Measurements from ENCODE around the gene NTRK1. TPM values are rescaled to one million over a fixed set of nuclear protein-coding genes. Genes with fewer than 3 reads are reported as not detected.

Gene NTRK1
- total RNA-seq, 4 donors from 2014 or later, result 0.23 TPM; not detected in 3

DNA sequence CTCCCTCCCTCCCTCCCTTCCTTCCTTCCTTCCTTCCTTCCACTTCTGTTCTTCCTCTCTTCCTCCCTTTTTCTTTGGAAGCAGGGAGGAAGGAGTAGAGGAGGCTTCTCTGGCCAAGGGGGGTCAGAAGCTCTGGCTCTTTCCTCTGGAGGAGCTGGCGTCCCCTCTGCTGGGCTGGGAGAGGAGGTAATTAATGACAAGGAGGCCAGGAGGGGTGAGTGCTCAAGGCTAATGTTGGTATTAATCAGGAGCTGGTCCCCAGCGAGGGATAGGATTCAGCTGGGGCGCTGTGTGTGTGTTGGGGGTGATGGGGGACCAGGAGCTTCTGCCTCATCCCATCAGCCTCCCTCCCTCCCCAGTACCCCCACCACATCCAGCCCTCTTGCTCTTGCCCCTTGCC, 26.7 kb downstream of the NTRK1 start:
- TF ChIP-seq, protein P1, sequence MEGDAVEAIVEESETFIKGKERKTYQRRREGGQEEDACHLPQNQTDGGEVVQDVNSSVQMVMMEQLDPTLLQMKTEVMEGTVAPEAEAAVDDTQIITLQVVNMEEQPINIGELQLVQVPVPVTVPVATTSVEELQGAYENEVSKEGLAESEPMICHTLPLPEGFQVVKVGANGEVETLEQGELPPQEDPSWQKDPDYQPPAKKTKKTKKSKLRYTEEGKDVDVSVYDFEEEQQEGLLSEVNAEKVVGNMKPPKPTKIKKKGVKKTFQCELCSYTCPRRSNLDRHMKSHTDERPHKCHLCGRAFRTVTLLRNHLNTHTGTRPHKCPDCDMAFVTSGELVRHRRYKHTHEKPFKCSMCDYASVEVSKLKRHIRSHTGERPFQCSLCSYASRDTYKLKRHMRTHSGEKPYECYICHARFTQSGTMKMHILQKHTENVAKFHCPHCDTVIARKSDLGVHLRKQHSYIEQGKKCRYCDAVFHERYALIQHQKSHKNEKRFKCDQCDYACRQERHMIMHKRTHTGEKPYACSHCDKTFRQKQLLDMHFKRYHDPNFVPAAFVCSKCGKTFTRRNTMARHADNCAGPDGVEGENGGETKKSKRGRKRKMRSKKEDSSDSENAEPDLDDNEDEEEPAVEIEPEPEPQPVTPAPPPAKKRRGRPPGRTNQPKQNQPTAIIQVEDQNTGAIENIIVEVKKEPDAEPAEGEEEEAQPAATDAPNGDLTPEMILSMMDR (IDR thresholded peaks at IDR 0.05), result no peak
- TF ChIP-seq POLR2A (IDR thresholded peaks at IDR 0.05), result no peak
- WGBS, 2 donors, result 36 to 45% methylated on average over 3 of the region's 3 CpGs
- DNase-seq (ENCODE audit: low spot score in 2 of 2), result no peak
- no peak overlapping the region for H3K4me3 ChIP-seq (ENCODE audit: low read depth, poor library complexity, severe bottlenecking)
- intact Hi-C loops (cut with DNase I; ENCODE audit: low total_unique reads), result no loop called here

DNA sequence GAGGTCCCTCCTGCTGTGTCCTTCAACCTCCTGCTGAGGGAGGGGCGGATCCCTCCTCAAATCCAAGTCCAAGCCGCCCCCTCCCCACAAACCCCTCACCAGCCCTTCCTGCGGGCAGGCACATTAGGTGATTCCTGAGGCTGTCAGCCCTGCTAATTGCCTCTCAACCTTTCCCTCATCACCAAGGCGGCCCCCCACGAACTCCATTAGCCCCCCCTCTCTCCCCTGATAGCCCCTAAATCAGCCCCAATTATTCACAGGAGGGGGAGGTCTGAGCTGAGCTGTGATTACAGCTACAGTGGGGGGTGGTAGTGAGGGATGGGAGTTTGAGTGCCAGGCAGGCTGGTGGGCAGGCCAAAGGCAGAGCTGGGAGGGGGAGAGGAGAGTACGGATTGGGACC, 27.1 kb downstream of the NTRK1 start:
- TF ChIP-seq, protein P1 (IDR thresholded peaks at IDR 0.05), result no peak
- no peak for TF ChIP-seq POLR2A (IDR thresholded peaks at IDR 0.05)
- DNase-seq (ENCODE audit: low spot score in 2 of 2), result no peak
- whole genome bisulfite sequencing, 2 donors, result 43% methylated on average over 6 of the region's 6 CpGs
- intact Hi-C loops (cut with DNase I; ENCODE audit: low total_unique reads), result no loop called here
- no peak overlapping the region for H3K4me3 ChIP-seq (ENCODE audit: low read depth, poor library complexity, severe bottlenecking)

DNA sequence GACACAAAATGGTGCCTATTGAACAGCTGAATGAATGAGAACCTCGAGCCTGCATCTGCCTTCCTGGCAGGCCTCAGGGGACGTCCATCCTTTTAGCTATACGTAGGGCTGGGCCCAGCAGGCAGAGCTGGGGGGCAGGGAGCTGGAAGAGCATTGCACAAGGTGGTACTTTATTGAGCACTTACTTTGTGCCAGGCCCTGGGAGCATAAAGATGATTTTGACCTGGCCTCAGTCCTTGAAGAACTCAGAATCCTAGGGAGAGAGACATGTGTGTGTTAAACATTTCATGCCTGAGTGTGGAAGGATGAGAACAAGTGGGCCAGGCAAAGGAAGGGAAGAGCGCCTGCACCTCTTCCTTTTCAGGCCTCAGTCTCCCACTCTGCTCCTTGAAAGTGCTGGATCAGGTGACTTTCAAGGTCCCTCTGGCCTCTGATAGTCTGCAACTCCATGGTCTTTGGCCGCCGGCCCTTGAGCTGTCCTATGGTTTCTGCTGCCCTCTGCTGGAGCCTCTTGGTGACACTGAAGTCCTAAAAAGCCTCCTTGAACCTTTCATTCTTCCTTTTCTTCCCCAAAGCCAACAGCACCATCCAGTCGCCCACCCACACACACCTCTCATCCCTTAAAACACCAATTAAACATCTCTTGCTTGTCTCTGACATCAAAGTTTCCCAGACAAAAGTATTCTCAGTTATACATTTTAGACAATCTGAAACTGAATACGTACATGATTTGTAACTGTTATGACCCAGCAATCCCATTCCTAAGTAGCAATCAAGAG, 29.3 kb downstream of the NTRK1 start:
- no peak overlapping the region for H3K4me3 ChIP-seq (ENCODE audit: low read depth, poor library complexity, severe bottlenecking)
- TF ChIP-seq POLR2A (IDR thresholded peaks at IDR 0.05), result no peak
- TF ChIP-seq, protein P1 (IDR thresholded peaks at IDR 0.05), result no peak
- DNase-seq (ENCODE audit: low spot score in 2 of 2), result peak; percentile 62 to 93
- intact Hi-C loops (cut with DNase I; ENCODE audit: low total_unique reads), result no loop called here
- WGBS, 2 donors, result 41 to 47% methylated on average over 8 of the region's 8 CpGs

DNA sequence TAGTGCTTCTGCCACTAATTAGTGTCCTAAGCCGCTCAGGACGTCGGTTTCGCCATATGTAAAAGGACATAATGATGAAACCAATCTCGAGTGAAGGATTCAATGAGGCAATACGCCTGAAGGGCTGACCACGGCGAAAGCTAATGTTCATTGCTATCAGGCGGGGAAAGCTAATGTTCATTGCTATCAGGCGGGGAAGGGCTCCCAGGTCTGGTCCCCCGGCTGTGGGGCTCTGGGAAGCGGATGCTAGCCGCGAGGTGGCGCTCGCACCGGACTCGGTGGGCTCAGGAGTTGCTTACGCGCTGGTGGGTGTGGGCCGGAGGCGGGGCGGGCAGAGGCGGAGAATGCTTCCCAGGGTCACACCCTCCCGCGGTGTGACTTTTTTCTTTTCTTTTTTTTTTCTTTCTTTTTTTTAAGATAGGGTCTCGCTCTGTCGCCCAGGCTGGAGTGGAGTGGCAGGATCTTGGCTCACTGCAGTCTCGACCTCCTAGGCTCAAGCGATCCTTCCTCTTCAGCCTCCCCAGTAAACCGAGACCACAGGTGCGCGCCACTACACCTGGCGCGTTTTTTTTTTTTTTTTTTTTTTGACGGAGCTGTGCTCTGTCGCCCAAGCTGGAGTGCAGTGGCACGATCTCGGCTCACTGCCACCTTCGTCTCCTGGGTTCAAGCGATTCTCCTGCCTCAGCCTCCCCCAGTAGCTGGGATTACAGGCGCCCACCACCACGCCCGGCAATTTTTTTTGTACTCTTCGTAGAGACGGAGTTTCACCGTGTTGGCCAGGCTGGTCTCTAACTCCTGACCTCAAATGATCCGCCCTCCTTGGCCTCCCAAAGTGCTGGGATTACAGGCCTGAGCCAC, 31.8 kb downstream of the NTRK1 start:
- intact Hi-C loops (cut with DNase I; ENCODE audit: low total_unique reads), result no loop called here
- peak; percentile 83 to 97 for DNase-seq (ENCODE audit: low spot score in 2 of 2)
- 7 to 8% methylated on average over 48 of the region's 48 CpGs for WGBS, 2 donors

DNA sequence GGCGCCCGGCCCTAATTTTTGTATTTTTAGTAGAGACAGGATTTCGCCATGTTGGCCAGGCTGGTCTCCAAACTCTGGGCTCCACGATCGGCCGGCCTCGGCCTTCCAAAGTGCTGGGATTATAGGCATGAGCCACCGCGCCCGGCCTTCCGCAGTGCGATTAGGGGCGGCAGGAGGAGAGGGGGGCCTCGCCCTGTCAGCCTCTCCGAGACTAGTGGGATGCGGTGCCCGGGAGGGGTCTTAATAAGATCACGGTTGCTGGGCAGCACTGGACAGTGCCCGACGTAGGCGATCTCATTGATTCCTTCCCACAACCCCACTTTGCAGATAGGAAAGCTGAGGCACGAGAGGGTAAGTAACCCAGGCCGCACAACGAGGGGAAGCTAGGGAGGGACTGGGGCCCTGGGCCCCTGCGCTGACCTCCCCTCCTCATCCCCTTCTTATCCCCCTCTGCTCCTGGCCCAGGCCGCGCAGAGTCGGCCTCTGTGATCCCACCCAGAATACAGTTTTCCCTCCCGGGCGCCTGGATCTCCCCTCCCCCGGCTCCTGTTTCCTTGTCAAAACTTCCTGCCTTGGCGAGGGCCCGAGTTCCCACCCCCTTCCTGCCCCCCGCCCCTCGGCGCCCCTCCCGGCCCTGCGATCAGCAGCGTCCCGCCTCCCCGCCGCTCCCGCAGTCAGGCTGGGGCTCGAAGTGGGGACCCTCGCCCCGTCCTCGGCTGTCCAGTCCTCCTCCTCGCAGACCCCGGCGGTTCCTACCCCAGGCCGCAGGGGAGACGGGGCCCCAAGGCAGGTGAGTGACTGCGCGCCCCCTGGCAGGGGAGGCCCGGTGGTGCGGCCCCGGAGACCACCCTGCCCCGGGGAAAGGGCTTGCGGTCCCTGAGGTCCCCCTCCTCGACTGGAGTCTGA, 32.6 kb downstream of the NTRK1 start, which contains the start of gene PEAR1:
Gene PEAR1, plus strand, starts transcription at position 671 of the 906 bp plus-strand sequence. CDS start 10,209 bp downstream, outside the sequence.
- intact Hi-C loops (cut with DNase I; ENCODE audit: low total_unique reads), result no loop called here
- TF ChIP-seq, protein P1 (IDR thresholded peaks at IDR 0.05), result no peak
- no peak for DNase-seq (ENCODE audit: low spot score in 2 of 2)

More for the DNA sequence above, 31.8 kb downstream of the NTRK1 start:
- no peak overlapping the region for H3K4me3 ChIP-seq (ENCODE audit: low read depth, poor library complexity, severe bottlenecking)
- TF ChIP-seq POLR2A (IDR thresholded peaks at IDR 0.05), result no peak
- TF ChIP-seq, protein P1 (IDR thresholded peaks at IDR 0.05), result no peak

More for the DNA sequence above, 32.6 kb downstream of the NTRK1 start, which contains the start of gene PEAR1:
- peak within 1 kb of the TSS; percentile 24 for H3K4me3 ChIP-seq (ENCODE audit: low read depth, poor library complexity, severe bottlenecking)
- 18 to 28% methylated on average over 41 to 59 of the region's 60 CpGs for WGBS, 2 donors

All from lower leg skin (tissue), 4 donors.